Activated T-cell treated with anti-CD3 and anti-CD28 coated beads, Interleukin-2, amount 50 U/mL, for 24 hours (primary cell): Measurements from ENCODE around the gene KLHL35.
"Not testable (repeated sequence)": the region's sequence is repeated elsewhere in the genome, so short reads cannot be mapped to it uniquely, and the experiment has no call there.

Source experiments
- DNase-seq: peaks from one replicate; pipeline ENCODE4 v3.0.0-alpha.2; 2020
- H3K27ac Mint-ChIP-seq: 2 replicates; pipeline ENCODE4 v1.8.0; 2020; ENCODE audit warnings: mild to moderate bottlenecking, mixed read lengths
- H3K27me3 Mint-ChIP-seq: 2 replicates; pipeline ENCODE4 v1.8.0; 2020; ENCODE audit warnings: mixed read lengths
- H3K36me3 Mint-ChIP-seq: 2 replicates; pipeline ENCODE4 v1.8.0; 2020; ENCODE audit warnings: low read depth, mixed read lengths
- H3K4me1 Mint-ChIP-seq: 2 replicates; pipeline ENCODE4 v1.8.0; 2020; ENCODE audit warnings: low read depth, mixed read lengths
- H3K4me3 Mint-ChIP-seq: 2 replicates; pipeline ENCODE4 v1.8.0; 2020; ENCODE audit warnings: mild to moderate bottlenecking, moderate library complexity, mixed read lengths
- H3K9me3 Mint-ChIP-seq: 2 replicates; pipeline ENCODE4 v1.8.0; 2020; ENCODE audit warnings: mixed read lengths

KLHL35 gene

GRCh38 chr11:75384438-75385080, 48.4 kb downstream of the KLHL35 start:
- H3K4me3 Mint-ChIP-seq, result no peak overlapping the region
- no peaks in the 10 kb centered on the region for H3K9me3 Mint-ChIP-seq
- peaks cover 17% of the 10 kb centered on the region for H3K4me1 Mint-ChIP-seq
- H3K27ac Mint-ChIP-seq, result no peak overlapping the region
- peak; percentile 84 for DNase-seq
- no peaks in the 10 kb centered on the region for H3K36me3 Mint-ChIP-seq
- no peaks in the 10 kb centered on the region for H3K27me3 Mint-ChIP-seq

DNA sequence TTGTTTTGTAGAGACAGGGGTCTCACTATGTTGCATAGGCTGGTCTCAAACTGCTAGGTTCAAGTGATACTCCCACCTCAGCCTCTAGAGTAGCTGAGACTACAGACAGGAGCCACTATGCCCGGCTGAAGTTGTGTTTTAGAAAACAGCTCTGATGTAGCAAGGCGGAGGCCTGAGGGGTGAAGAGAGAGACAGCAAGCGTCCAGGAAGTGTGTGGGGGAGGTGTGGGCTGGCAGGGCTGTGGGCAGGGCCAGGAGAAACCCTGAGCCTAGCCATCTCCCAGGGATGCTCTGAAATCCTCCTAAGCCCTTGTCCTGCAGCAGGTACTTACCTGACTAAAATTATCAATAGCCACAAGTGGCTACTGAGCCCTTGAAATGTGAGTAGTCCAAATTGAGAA, 49.8 kb downstream of the KLHL35 start:
- Mint-ChIP-seq H3K4me1 (peaks cover 17% of the 10 kb centered on the region), H3K4me3 (no peak overlapping the region)
- DNase-seq, result no peak

DNA sequence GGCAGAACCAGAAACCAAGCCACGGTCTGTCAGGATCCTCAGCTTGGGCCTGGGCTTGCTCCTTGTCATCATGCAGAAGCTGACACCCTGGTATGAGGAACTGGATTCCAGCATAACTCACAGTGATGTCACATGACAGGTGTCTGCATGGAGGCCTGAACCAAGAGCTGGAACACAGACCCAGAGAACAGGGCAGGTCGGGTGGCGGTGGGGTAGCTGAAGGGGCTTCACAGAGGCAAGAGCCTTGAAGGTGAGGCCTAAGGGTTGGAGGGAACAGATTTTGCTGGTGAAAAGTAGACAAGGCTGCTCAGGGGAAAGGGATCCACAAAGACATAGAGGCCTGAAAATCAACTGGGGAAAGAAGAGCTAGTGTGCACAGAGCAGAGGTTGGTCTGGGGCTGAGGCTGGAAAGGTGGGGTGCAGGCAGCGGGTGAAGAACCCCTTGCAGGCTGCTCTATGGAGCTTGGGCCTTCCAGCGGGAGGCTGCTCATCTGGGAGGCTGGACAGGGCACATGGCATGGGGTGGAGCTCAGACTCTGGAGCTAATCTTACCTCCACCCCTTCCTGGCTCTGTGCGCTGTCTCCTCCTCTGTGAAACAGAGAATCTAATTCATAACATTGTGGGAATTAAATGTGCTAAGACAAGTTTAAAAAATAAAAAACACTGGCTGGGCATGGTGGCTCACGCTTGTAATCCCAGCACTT, 52.1 kb downstream of the KLHL35 start:
- Mint-ChIP-seq H3K9me3 (no peaks in the 10 kb centered on the region), H3K36me3 (no peaks in the 10 kb centered on the region), H3K4me1 (peaks cover 17% of the 10 kb centered on the region), H3K27ac (no peak overlapping the region), H3K4me3 (no peak overlapping the region), H3K27me3 (no peaks in the 10 kb centered on the region)
- DNase-seq, result no peak

More for the DNA sequence above, 49.8 kb downstream of the KLHL35 start:
- H3K9me3 Mint-ChIP-seq, result no peaks in the 10 kb centered on the region
- peak overlapping the region; percentile 48 for H3K27ac Mint-ChIP-seq
- no peaks in the 10 kb centered on the region for H3K27me3 Mint-ChIP-seq
- H3K36me3 Mint-ChIP-seq, result no peaks in the 10 kb centered on the region

- Mint-ChIP-seq H3K4me1 (peaks cover 17% of the 10 kb centered on the region), H3K36me3 (no peaks in the 10 kb centered on the region), H3K9me3 (no peaks in the 10 kb centered on the region), H3K27me3 (no peaks in the 10 kb centered on the region), H3K27ac (no peak overlapping the region), H3K4me3 (no peak overlapping the region)
- no peak for DNase-seq
These were observed 52.8 kb downstream of the KLHL35 start for GRCh38 chr11:75380245-75380644.

DNA sequence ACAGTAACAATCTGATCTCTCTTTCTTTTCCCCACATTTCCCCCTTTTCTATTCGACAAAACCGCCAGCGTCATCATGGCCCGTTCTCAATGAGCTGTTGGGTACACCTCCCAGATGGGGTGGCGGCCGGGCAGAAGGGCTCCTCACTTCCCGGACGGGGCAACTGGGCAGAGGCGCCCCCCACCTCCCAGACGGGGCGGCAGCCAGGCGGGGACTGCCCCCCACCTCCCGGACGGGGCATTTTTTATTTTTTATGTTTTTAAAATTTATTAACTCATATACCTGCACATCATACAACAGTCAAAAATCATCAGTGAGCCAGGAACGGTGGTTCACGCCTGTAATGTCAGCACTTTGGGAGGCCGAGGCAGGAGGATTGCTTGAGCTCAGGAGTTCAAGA, 54.2 kb downstream of the KLHL35 start:
- DNase-seq, H3K9me3 Mint-ChIP-seq, H3K27me3 Mint-ChIP-seq, H3K4me1 Mint-ChIP-seq, H3K27ac Mint-ChIP-seq, H3K36me3 Mint-ChIP-seq, H3K4me3 Mint-ChIP-seq: not testable (repeated sequence)

DNA sequence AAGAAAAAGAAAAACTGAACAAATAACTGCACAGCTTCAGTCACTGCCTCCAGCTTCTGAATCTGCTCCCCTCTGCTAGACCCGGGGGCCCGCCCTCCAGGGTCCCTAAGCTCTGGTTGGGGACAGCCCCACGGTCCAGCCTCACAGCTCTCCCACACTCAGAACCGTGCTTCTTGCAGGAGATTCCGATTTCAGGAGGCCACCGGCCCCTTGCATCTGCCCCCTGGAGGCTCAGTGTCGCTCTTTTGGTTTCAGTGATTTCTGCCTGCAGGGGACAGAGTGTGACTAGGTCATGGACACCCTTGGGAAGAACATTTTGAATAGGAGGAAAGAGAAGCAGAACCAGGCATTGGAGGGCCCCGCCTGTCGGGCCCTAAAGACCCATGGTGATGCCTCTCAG, 56.8 kb downstream of the KLHL35 start:
- no peak for DNase-seq
- no peaks in the 10 kb centered on the region for H3K27me3 Mint-ChIP-seq
- H3K27ac Mint-ChIP-seq, result no peak overlapping the region
- H3K9me3 Mint-ChIP-seq, result no peaks in the 10 kb centered on the region
- H3K4me3 Mint-ChIP-seq, result no peak overlapping the region
- no peaks in the 10 kb centered on the region for H3K4me1 Mint-ChIP-seq
- H3K36me3 Mint-ChIP-seq, result no peaks in the 10 kb centered on the region

GRCh38 chr11:75375626-75376025, 57.4 kb downstream of the KLHL35 start:
- no peaks in the 10 kb centered on the region for H3K9me3 Mint-ChIP-seq
- no peak overlapping the region for H3K4me3 Mint-ChIP-seq

GRCh38 chr11:75374646-75375045, 58.4 kb downstream of the KLHL35 start:
- Mint-ChIP-seq H3K27me3 (no peaks in the 10 kb centered on the region), H3K4me3 (no peak overlapping the region), H3K27ac (no peak overlapping the region), H3K4me1 (peaks cover 5% of the 10 kb centered on the region), H3K36me3 (no peaks in the 10 kb centered on the region), H3K9me3 (no peaks in the 10 kb centered on the region)
- no peak for DNase-seq

More at GRCh38 chr11:75375626-75376025, 57.4 kb downstream of the KLHL35 start:
- Mint-ChIP-seq H3K27ac (no peak overlapping the region), H3K4me1 (no peaks in the 10 kb centered on the region), H3K27me3 (no peaks in the 10 kb centered on the region), H3K36me3 (no peaks in the 10 kb centered on the region)
- no peak for DNase-seq

- peaks cover 2% of the 10 kb centered on the region for H3K9me3 Mint-ChIP-seq
- H3K36me3 Mint-ChIP-seq, result no peaks in the 10 kb centered on the region
- peaks cover 11% of the 10 kb centered on the region for H3K4me1 Mint-ChIP-seq
- no peaks in the 10 kb centered on the region for H3K27me3 Mint-ChIP-seq
- H3K27ac Mint-ChIP-seq, result no peak overlapping the region
- H3K4me3 Mint-ChIP-seq, result no peak overlapping the region
- no peak for DNase-seq
These were observed 59.8 kb downstream of the KLHL35 start for GRCh38 chr11:75373201-75373600.
